Stimulated activated naive CD8-positive, alpha-beta T cell treated with anti-CD3 and anti-CD28 coated beads, Interleukin-15, amount 100 ng/mL, for 72 hours (primary cell): ENCODE results near the gene PCDH1.
A peak's percentile ranks its signal among the peaks of the same experiment; 100 is the strongest.

Source experiments
- ATAC-seq: fragments of 150-1000 bp; cut with Tn5 transposase; 2 replicates; pipeline ENCODE4 v1.10.0; 2021; ENCODE audit warnings: mild to moderate bottlenecking, moderate library complexity
- DNase-seq, 2 donors: peaks; one replicate each; pipeline ENCODE4 v3.0.0; 2021 to 2022
- H3K27ac Mint-ChIP-seq, 2 donors: one replicate each; pipeline ENCODE4 v1.8.0; 2022; ENCODE audit warnings: mild to moderate bottlenecking in 2 of 2, mixed read lengths in 2 of 2, moderate library complexity in 2 of 2
- H3K27me3 Mint-ChIP-seq: one replicate; pipeline ENCODE4 v1.8.0; 2022; ENCODE audit warnings: mixed read lengths
- H3K4me1 Mint-ChIP-seq: one replicate; pipeline ENCODE4 v1.8.0; 2022; ENCODE audit warnings: mild to moderate bottlenecking, mixed read lengths
- H3K4me3 Mint-ChIP-seq, 2 donors: one replicate each; pipeline ENCODE4 v1.8.0; 2022; ENCODE audit warnings: mild to moderate bottlenecking in 2 of 2, mixed read lengths in 2 of 2, moderate library complexity in 1 of 2
- H3K9me3 Mint-ChIP-seq, 2 donors: one replicate each; pipeline ENCODE4 v1.8.0; 2022; ENCODE audit warnings: mixed read lengths in 2 of 2

The PCDH1 gene

DNA sequence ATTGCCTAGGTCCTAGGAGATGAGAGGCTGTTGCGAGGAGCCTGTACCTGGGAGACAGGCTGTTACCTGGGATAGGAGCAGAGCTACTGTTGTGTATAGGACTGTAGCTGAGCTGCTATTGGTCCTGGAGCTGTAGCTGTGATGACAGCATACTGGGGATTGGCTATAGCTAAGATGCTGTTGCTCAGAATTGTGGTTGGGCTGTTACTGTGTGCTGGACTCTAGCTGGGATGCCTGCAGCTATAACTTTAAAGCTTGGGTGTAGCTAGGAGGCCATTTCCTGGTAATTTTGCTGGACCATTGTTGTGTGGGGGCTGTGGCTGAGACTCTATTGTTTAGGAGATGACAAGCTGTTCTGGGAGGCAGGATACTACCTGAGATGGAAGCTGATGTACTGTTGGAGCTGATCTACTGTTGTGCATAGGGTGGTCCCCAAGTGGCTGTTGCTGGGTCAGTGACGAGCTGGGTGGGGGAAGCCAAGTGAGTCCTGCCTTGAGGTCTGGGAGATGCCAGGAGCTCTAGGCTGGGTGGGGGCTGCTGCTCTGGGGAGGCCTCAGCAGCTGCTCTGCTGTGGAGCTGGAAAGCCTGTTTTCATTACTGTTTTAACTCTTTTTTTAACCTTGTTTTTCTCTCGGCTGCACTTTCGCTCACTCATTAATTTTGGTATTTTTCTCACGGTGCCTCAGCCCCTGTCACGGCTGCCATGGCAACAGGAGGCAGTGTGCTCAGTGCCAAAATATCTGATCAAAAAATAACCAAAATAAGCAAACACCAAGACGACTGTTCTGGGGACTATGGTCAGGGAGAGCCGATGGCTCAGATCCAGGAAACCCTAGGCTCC, 3.0 kb upstream of the PCDH1 start:
- ATAC-seq (no peak), DNase-seq (no peak)
- H3K27ac Mint-ChIP-seq, result no peak overlapping the region
- no peaks in the 10 kb centered on the region for H3K9me3 Mint-ChIP-seq
- no peak overlapping the region for H3K4me3 Mint-ChIP-seq
- peaks cover 97% of the 10 kb centered on the region for H3K27me3 Mint-ChIP-seq
- peaks cover 40% of the 10 kb centered on the region for H3K4me1 Mint-ChIP-seq

DNA sequence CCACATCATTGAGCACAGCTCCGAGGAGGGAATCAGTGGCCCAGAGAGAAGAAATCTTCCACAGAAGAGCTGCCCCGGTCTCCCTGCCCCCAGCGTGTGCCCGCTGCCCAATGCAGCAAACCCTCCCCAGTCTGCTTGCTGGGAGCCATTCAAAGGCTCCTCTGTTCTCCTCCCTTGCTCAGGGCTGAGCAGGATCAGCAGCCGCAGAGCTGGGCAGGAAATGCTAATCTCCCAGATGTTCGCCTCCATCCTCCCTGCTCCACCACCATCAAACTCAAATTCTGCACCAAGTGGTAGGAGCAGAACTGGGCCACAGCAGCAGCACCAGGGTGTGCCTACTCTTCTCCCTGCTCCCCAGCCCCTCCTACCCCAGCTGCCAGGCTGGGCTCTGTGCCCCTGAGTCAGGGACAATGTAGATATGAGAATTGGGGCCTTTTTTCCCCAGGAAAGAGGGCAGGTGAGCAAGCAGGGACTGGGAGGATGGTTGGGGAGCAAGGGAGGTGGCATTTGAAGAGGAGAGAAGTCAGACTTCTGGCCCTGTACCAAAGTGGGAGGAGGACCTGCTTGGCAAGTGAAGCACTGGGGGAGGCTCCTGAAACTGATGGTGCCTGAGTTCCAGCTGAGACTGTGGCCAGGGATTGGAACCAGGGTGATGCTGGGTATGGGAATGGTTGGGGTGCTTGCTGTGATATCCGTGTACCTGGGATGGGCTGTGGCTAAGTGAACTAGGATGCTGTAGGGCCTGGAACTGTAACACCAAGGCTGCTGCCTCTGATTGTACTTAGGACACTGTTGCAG, 1.9 kb upstream of the PCDH1 start:
- DNase-seq (no peak), ATAC-seq (no peak)
- H3K4me1 Mint-ChIP-seq, result peaks cover 40% of the 10 kb centered on the region
- no peaks in the 10 kb centered on the region for H3K9me3 Mint-ChIP-seq
- H3K27ac Mint-ChIP-seq, result no peak overlapping the region
- H3K27me3 Mint-ChIP-seq, result peaks cover 97% of the 10 kb centered on the region
- no peak overlapping the region for H3K4me3 Mint-ChIP-seq

- Mint-ChIP-seq H3K4me1 (peaks cover 40% of the 10 kb centered on the region), H3K9me3 (no peaks in the 10 kb centered on the region), H3K27ac (no peak overlapping the region), H3K27me3 (peaks cover 97% of the 10 kb centered on the region), H3K4me3 (peak overlapping the region; percentile 74 to 76)
- DNase-seq (no peak), ATAC-seq (no peak)
Measured at GRCh38 chr5:141879426-141879759, 1.2 kb upstream of the PCDH1 start.

- ATAC-seq (peak; percentile 88), DNase-seq (peak; percentile 80 to 87)
- Mint-ChIP-seq H3K4me1 (peaks cover 40% of the 10 kb centered on the region), H3K9me3 (no peaks in the 10 kb centered on the region), H3K27me3 (peaks cover 97% of the 10 kb centered on the region), H3K27ac (peak overlapping the region in 1 of 2 donors; percentile 54), H3K4me3 (peak overlapping the region; percentile 74 to 76)
Measured at GRCh38 chr5:141878711-141879425, 658 bp upstream of the PCDH1 start.

DNA sequence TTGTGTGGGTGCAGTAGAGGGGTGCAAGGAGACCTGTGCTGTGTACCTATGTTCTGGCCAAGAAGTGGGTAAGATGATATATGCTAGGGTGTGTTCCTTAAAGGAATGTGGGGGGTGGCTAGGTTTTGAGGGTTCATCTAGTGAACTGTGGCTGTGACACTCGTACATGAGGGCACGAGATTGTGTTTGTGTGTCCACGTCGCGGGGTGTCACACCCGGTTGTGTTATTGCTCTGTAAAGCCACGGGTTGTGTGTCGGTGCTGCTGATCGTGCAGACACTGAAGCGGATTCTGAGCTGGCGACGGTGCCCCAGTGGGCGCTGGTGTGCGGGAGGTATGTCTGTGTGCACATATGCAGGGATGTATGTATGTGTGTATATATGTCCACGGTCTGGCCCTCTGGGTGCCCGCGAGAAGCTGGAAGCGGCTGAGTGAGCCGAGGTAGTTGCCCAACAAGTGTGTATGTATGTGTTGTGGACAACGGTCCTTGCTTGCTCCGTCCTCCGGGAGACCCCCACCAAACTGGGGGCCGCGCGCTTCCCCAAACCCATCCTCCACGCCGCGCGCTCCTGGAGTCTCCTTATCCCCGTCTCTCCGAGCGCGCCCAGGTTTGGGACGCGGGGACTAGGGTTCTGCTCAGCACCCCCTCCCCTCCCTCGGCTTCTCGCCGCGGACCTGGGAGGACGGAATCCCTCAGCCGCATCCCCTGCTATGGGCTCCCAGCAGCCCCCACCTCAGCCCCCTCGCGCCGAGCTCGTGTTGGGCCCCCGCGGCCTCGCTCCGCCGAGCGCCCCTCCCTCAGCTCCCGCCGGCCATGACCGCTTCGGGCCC, 639 bp downstream of the PCDH1 start:
- no peak for ATAC-seq
- H3K9me3 Mint-ChIP-seq, result no peaks in the 10 kb centered on the region
- peak overlapping the region; percentile 59 to 71 for H3K4me3 Mint-ChIP-seq
- H3K27ac Mint-ChIP-seq, result peak overlapping the region in 1 of 2 donors; percentile 33
- peaks cover 37% of the 10 kb centered on the region for H3K4me1 Mint-ChIP-seq
- peak; percentile 21 to 27 for DNase-seq
- H3K27me3 Mint-ChIP-seq, result peaks cover 93% of the 10 kb centered on the region

GRCh38 chr5:141876628-141877355, 1.4 kb downstream of the PCDH1 start:
- Mint-ChIP-seq H3K27ac (no peak overlapping the region), H3K4me3 (peak overlapping the region; percentile 59 to 71), H3K9me3 (no peaks in the 10 kb centered on the region), H3K27me3 (peaks cover 93% of the 10 kb centered on the region), H3K4me1 (peaks cover 33% of the 10 kb centered on the region)
- ATAC-seq (no peak), DNase-seq (no peak)

GRCh38 chr5:141875795-141876627, 2.2 kb downstream of the PCDH1 start:
- Mint-ChIP-seq H3K4me3 (peak overlapping the region in 1 of 2 donors; percentile 48), H3K4me1 (peaks cover 33% of the 10 kb centered on the region), H3K27me3 (peaks cover 92% of the 10 kb centered on the region), H3K9me3 (no peaks in the 10 kb centered on the region), H3K27ac (no peak overlapping the region)
- ATAC-seq, result no peak
- DNase-seq, result no peak

DNA sequence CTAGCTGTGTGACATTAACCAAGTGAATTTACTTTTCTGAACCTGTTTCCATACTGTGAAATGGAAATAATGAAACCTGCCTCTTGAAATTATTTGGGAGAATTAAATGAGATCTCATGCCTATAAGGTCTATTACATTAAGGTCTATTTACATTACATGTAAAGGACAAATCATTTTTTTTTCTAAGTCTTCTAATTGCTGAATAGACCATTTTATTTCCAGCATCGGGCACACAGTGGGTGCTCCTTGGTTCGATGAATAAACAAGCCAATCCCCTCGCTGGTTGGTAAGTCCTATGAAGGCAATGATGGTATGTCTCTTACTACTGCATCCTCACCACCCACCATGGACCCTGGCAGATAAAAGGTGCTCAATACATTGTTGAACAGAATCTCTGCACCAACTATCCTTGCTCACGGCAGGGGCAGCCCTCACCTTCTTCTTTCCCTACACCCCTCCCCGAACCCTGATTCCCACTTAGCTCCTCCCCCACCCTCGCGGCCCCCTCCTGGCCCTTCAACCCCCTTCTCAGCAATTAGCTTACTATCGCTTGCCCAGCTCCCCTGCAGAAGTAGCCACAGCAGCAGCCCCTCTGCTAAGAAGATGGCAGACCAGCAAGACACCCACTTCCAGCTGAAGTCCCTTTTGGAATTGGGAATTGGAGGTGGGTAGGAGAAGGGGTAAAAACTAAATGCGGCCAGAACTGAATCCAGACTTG, 3.0 kb downstream of the PCDH1 start:
- H3K9me3 Mint-ChIP-seq, result no peaks in the 10 kb centered on the region
- no peak overlapping the region for H3K27ac Mint-ChIP-seq
- peaks cover 92% of the 10 kb centered on the region for H3K27me3 Mint-ChIP-seq
- DNase-seq, result no peak
- no peak for ATAC-seq
- peaks cover 33% of the 10 kb centered on the region for H3K4me1 Mint-ChIP-seq
- no peak overlapping the region for H3K4me3 Mint-ChIP-seq

- ATAC-seq (no peak), DNase-seq (no peak)
- Mint-ChIP-seq H3K27ac (no peak overlapping the region), H3K4me1 (peaks cover 27% of the 10 kb centered on the region), H3K27me3 (peaks cover 92% of the 10 kb centered on the region), H3K9me3 (no peaks in the 10 kb centered on the region), H3K4me3 (no peak overlapping the region)
Measured at GRCh38 chr5:141874262-141874964, 3.8 kb downstream of the PCDH1 start.

DNA sequence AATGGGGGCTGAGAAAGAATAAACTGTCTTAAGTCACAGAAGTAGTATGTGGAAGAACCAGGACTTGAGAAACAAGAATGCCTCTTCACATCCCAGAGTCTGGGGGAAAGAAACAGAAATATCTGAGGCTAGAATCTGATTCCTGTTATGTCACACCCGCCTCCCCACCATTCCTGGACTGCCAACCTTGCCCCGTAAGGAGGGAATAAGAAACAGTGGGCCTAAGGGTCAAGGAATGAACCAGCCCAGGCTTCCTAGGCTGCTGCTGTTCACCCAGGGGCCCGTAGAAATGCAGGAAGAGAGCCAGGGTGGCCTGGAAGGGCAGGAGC, 4.3 kb downstream of the PCDH1 start:
- peaks cover 22% of the 10 kb centered on the region for H3K4me1 Mint-ChIP-seq
- H3K27me3 Mint-ChIP-seq, result peaks cover 89% of the 10 kb centered on the region
- DNase-seq, result no peak
- no peak for ATAC-seq
- H3K9me3 Mint-ChIP-seq, result no peaks in the 10 kb centered on the region
- no peak overlapping the region for H3K27ac Mint-ChIP-seq
- H3K4me3 Mint-ChIP-seq, result no peak overlapping the region

DNA sequence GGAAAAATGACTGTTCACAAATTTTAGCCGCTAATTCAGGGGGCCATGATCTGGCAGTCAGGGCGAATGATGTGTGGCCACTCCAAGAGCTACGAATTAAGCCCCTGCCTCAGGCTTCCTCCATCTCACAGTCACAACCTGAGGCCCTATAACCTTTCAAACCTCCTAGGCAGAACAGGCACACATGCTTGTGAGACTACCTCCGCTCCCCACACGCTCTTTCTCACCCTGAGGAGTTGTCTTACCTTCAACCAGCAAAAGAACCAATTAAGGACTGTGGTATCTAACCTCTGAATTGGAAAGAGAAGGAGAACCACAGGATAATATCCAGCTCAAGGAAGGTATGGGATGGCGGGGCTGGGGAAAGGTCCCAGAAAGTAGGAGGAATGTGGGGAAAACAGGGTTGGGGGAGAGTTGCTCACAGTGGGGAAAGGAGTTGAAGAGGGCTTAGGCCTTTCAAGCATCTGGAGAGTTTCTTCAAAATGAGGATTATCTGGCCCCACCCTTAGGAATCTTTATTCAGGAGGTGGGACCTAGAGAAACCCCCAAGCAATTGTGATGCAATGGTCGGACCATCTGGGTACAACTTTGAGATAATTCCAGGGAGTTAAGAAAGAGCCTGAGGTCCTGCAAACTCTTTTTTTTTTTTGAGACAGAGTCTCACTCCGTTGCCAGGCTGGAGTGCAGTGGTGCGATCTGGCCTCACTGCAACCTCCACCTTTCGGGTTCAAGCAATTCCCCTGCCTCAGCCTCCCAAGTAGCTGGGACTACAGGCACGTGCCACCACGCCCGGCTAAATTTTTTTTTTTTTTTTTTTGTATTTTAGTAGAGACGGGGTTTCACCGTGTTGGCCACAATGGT, 5.5 kb downstream of the PCDH1 start:
- no peak for DNase-seq
- H3K4me3 Mint-ChIP-seq, result no peak overlapping the region
- peaks cover 13% of the 10 kb centered on the region for H3K4me1 Mint-ChIP-seq
- peaks cover 77% of the 10 kb centered on the region for H3K27me3 Mint-ChIP-seq
- no peak for ATAC-seq
- no peak overlapping the region for H3K27ac Mint-ChIP-seq
- no peaks in the 10 kb centered on the region for H3K9me3 Mint-ChIP-seq

DNA sequence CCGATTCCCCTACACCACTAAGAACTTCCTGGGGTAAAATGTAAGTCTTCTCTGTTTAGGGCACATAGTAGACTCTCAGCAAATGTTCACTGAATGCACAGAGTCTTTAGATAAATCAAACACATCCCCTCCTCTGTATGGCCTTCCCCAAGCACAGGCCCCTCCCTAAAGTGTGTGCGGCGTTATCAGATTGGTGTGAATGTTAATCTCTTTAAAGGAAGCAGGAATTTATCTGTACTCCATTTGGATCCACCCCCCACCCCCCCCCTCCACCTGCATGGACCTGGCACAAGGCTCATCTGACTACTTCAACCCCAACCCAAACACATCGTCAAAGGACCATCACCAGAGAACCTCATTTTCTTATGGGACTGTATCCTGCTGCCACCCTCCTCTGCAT, 6.3 kb downstream of the PCDH1 start:
- H3K27ac Mint-ChIP-seq, result no peak overlapping the region
- peaks cover 4% of the 10 kb centered on the region for H3K4me1 Mint-ChIP-seq
- H3K4me3 Mint-ChIP-seq, result no peak overlapping the region
- H3K9me3 Mint-ChIP-seq, result no peaks in the 10 kb centered on the region
- no peak for ATAC-seq
- DNase-seq, result no peak
- H3K27me3 Mint-ChIP-seq, result peaks cover 69% of the 10 kb centered on the region
